Adrenal gland (tissue), 12 donors: Measurements from ENCODE around the gene LINC00305. TPM values are rescaled to one million over a fixed set of nuclear protein-coding genes. Genes with fewer than 3 reads are reported as not detected.

Source experiments
- DNase-seq, 7 donors: peaks; one replicate each; pipeline ENCODE4 v3.0.0-alpha.2; 2019 to 2020
- H3K27ac ChIP-seq, 5 donors: fragments of 200-600 bp; sonication (generic) in 4 of 5; 1 replicate in 3 of 5; 2 replicates in 2 of 5; pipeline versions ENCODE4 v1.5.1 to v1.8.0; 2016 to 2020; ENCODE audit warnings: mild to moderate bottlenecking in 1 of 5
- H3K27me3 ChIP-seq: fragments of 200-600 bp; 2 replicates; pipeline ENCODE4 v1.8.0; 2021
- H3K36me3 ChIP-seq, 2 donors: fragments of 200-600 bp; replicated peaks in 1 of 2; 1 replicate in 1 of 2; 2 replicates in 1 of 2; pipeline versions ENCODE4 v1.5.1 to v1.8.0; 2018 to 2022
- H3K4me1 ChIP-seq, 2 donors: fragments of 200-600 bp; replicated peaks in 1 of 2; 1 replicate in 1 of 2; 2 replicates in 1 of 2; pipeline versions ENCODE4 v1.5.1 to v1.8.0; 2018 to 2021
- H3K4me3 ChIP-seq, 4 donors: fragments of 200-600 bp; sonication (generic) in 3 of 4; one replicate each; pipeline ENCODE4 v1.5.1; 2016 to 2018
- H3K9me3 ChIP-seq, 3 donors: fragments of 200-600 bp; sonication (generic) in 1 of 3; replicated peaks in 1 of 3; 1 replicate in 2 of 3; 2 replicates in 1 of 3; pipeline versions ENCODE4 v1.5.1 to v1.8.0; 2016 to 2021
- CTCF ChIP-seq, 6 experiments: fragments of 450-650 bp in 4 of 6; fragments of 200-600 bp in 2 of 6; sonication (generic) in 1 of 6; IDR thresholded peaks; 1 replicate in 5 of 6; 2 replicates in 1 of 6; pipeline versions ENCODE4 v1.5.1 to v1.8.0; 2016 to 2021; ENCODE audit warnings: antibody characterized with exemption in 6 of 6, mild to moderate bottlenecking in 2 of 6, moderate library complexity in 1 of 6
- POLR2A ChIP-seq, 2 donors: fragments of 450-650 bp; IDR thresholded peaks; one replicate each; pipeline ENCODE4 v1.6.1; 2017; ENCODE audit warnings: antibody characterized with exemption in 2 of 2, mild to moderate bottlenecking in 2 of 2, moderate library complexity in 1 of 2
- WGBS, 4 donors: extraction: QIAGEN DNeasy Blood & Tissue Kit in 2 of 4; methylation state at CpG; one replicate each; pipeline versions ENCODE4 v1.1.5 to v1.1.7; 2013 to 2017; 5-methylcytosine and 5-hydroxymethylcytosine counted together
- intact Hi-C, 2 donors: fragments of 100-400 bp; cut with DNase I; formaldehyde crosslinking; loops; one replicate each; pipeline versions ENCODE4 v1.14.1 to v1.15.0; 2022 to 2023
- polyA plus RNA-seq, 3 donors: library from polyadenylated mRNA; stranded (reverse); fragments of 200-250 nt in 2 of 3; fragments of 350-450 nt in 1 of 3; fragmentation: Illumina TruSeq in 1 of 3; extraction: RNeasy Lipid Tissue Mini Kit (QIAGEN cat#74804) in 1 of 3; gene quantifications; one replicate each; pipeline ENCODE4 v1.2.3, GENCODE V29; 2013 to 2014
- total RNA-seq, 9 donors: library from RNA; depleted of rRNA in 4 of 9; stranded (reverse); fragments of >200 nt in 4 of 9; fragments of 120-200 nt in 1 of 9; fragmentation: NEBNext Ultra II Directional in 1 of 9; extraction: Animal tissue kit (Norgen Biotek cat#: 25700) in 1 of 9; gene quantifications; one replicate each; pipeline versions ENCODE4 v1.1.0 to v1.2.4, GENCODE V29; 2013 to 2023
- donor health status: healthy with polysubstance abuse.
- donor health status: Bipolar disorder and iron deficiency.
- donor health status: DM: yes; HTN: yes; CAD: no.
- donor health status: DM: no; HTN: no; CAD: no.
- donor health status: DM: no; HTN: no; CAD: no.
- donor health status: DM: yes; HTN: yes; CAD: no.

LINC00305 gene
- total and polyA plus RNA-seq, 12 donors, result 0.33 TPM; not detected in 11

GRCh38 chr18:64083916-64084315 lies 65.0 kb downstream of the LINC00305 start:
- Histone ChIP-seq H3K36me3 (no peaks in the 10 kb centered on the region), H3K27me3 (no peaks in the 10 kb centered on the region), H3K4me1 (no peaks in the 10 kb centered on the region), H3K4me3 (no peak overlapping the region), H3K27ac (no peak overlapping the region), H3K9me3 (no peaks in the 10 kb centered on the region)
- TF ChIP-seq POLR2A (IDR thresholded peaks at IDR 0.05) (no peak), CTCF (IDR thresholded peaks at IDR 0.05) (no peak)
- DNase-seq, result no peak
- 76 to 85% (median 83%) methylated on average over 1 of the region's 1 CpG for WGBS, 4 donors
- intact Hi-C loops, result no loop called here

GRCh38 chr18:64082513-64082912 lies 66.4 kb downstream of the LINC00305 start:
- intact Hi-C loops, result no loop called here
- no peak overlapping the region for H3K4me3 ChIP-seq
- no peak overlapping the region for H3K27ac ChIP-seq
- H3K36me3 ChIP-seq, result no peaks in the 10 kb centered on the region
- no peaks in the 10 kb centered on the region for H3K27me3 ChIP-seq
- no peaks in the 10 kb centered on the region for H3K4me1 ChIP-seq
- no peaks in the 10 kb centered on the region for H3K9me3 ChIP-seq
- DNase-seq, result no peak
- no peak for TF ChIP-seq POLR2A (IDR thresholded peaks at IDR 0.05)
- TF ChIP-seq CTCF (IDR thresholded peaks at IDR 0.05), result no peak

- H3K36me3 ChIP-seq, result no peaks in the 10 kb centered on the region
- H3K27me3 ChIP-seq, result no peaks in the 10 kb centered on the region
- intact Hi-C loops, result no loop called here
- WGBS, 4 donors, result 67 to 92% (median 84%) methylated on average over 1 of the region's 1 CpG
- no peak overlapping the region for H3K4me3 ChIP-seq
- H3K4me1 ChIP-seq, result no peaks in the 10 kb centered on the region
- H3K9me3 ChIP-seq, result no peaks in the 10 kb centered on the region
- TF ChIP-seq CTCF (IDR thresholded peaks at IDR 0.05) (no peak), POLR2A (IDR thresholded peaks at IDR 0.05) (no peak)
- H3K27ac ChIP-seq, result no peak overlapping the region
- DNase-seq, result no peak
Observed at GRCh38 chr18:64082054-64082453, 66.8 kb downstream of the LINC00305 start.

- Histone ChIP-seq H3K27me3 (no peaks in the 10 kb centered on the region), H3K27ac (no peak overlapping the region), H3K4me1 (no peaks in the 10 kb centered on the region), H3K36me3 (no peaks in the 10 kb centered on the region), H3K4me3 (no peak overlapping the region), H3K9me3 (no peaks in the 10 kb centered on the region)
- TF ChIP-seq POLR2A (IDR thresholded peaks at IDR 0.05) (no peak), CTCF (IDR thresholded peaks at IDR 0.05) (no peak)
- 44 to 53% (median 50%) methylated on average over 4 of the region's 4 CpGs for WGBS, 4 donors
- intact Hi-C loops, result no loop called here
- DNase-seq, result no peak
Observed at GRCh38 chr18:64073971-64074370, 74.9 kb downstream of the LINC00305 start.
